GM23248 (cell line): ENCODE measurements around the gene TSHZ2. TPM values are rescaled to one million over a fixed set of nuclear protein-coding genes. Genes with fewer than 3 reads are reported as not detected.

Experiments used
- DNase-seq: peaks from one replicate; pipeline ENCODE4 v3.0.0-alpha.2; 2015
- H2AFZ ChIP-seq: fragments of 200-600 bp; sonication (generic); 2 replicates; pipeline ENCODE4 v1.6.1; 2016; ENCODE audit warnings: antibody characterized with exemption
- H3F3A ChIP-seq: fragments of 200-600 bp; sonication (generic); 2 replicates; pipeline ENCODE4 v1.6.1; 2016; ENCODE audit warnings: mild to moderate bottlenecking, antibody characterized with exemption, mixed run types; ENCODE audit not compliant: insufficient read depth
- H3K27ac ChIP-seq: fragments of 200-600 bp; sonication (generic); 2 replicates; pipeline ENCODE4 v1.5.1; 2016; ENCODE audit warnings: mild to moderate bottlenecking
- H3K27me3 ChIP-seq: fragments of 200-600 bp; sonication (generic); replicated peaks from 2 replicates; pipeline ENCODE4 v1.6.1; 2016; ENCODE audit warnings: mild to moderate bottlenecking; ENCODE audit not compliant: insufficient read depth
- H3K36me3 ChIP-seq: fragments of 200-600 bp; sonication (generic); 2 replicates; pipeline ENCODE4 v1.6.1; 2016; ENCODE audit warnings: low read depth, mild to moderate bottlenecking
- H3K4me1 ChIP-seq: fragments of 200-600 bp; sonication (generic); 2 replicates; pipeline ENCODE4 v1.6.1; 2016; ENCODE audit warnings: mild to moderate bottlenecking; ENCODE audit not compliant: insufficient read depth
- H3K4me2 ChIP-seq: fragments of 200-600 bp; sonication (generic); one replicate; pipeline ENCODE4 v1.6.1; 2016; ENCODE audit warnings: mild to moderate bottlenecking; ENCODE audit not compliant: unreplicated experiment
- H3K4me3 ChIP-seq: fragments of 200-600 bp; sonication (generic); 2 replicates; pipeline ENCODE4 v1.5.1; 2016; ENCODE audit warnings: mild to moderate bottlenecking
- H3K79me2 ChIP-seq: fragments of 200-600 bp; sonication (generic); 2 replicates; pipeline ENCODE4 v1.6.1; 2016; ENCODE audit warnings: mild to moderate bottlenecking; ENCODE audit not compliant: insufficient read depth
- H3K9ac ChIP-seq: fragments of 200-600 bp; sonication (generic); 2 replicates; pipeline ENCODE4 v1.6.1; 2016; ENCODE audit warnings: mild to moderate bottlenecking
- H3K9me2 ChIP-seq: fragments of 200-600 bp; sonication (generic); 2 replicates; pipeline ENCODE4 v1.6.1; 2016; ENCODE audit warnings: mixed run types, mild to moderate bottlenecking, moderate library complexity; ENCODE audit not compliant: insufficient read depth
- H3K9me3 ChIP-seq: fragments of 200-600 bp; sonication (generic); one replicate; pipeline ENCODE4 v1.6.1; 2017; ENCODE audit warnings: low read depth
- H4K20me1 ChIP-seq: fragments of 200-600 bp; sonication (generic); 2 replicates; pipeline ENCODE4 v1.6.0; 2016; ENCODE audit not compliant: insufficient read depth
- EZH2 ChIP-seq: fragments of 200-600 bp; sonication (generic); IDR thresholded peaks from 2 replicates; pipeline ENCODE4 v1.6.1; 2018; ENCODE audit warnings: antibody characterized with exemption, mild to moderate bottlenecking; ENCODE audit not compliant: insufficient read depth, poor library complexity, severe bottlenecking
- EZH2phosphoT487 ChIP-seq: fragments of 200-600 bp; sonication (generic); IDR thresholded peaks from 2 replicates; pipeline ENCODE4 v1.6.1; 2018; ENCODE audit warnings: antibody characterized with exemption, moderate library complexity, mild to moderate bottlenecking, low read depth; ENCODE audit not compliant: insufficient read depth
- WGBS, 2 experiments: methylation state at CpG; one replicate each; pipeline ENCODE4 v1.1.6; 2015 to 2017; ENCODE audit warnings: low lambda C conversion rate in 2 of 2, low coverage in 1 of 2; ENCODE audit errors: missing lambda C conversion rate in 2 of 2; 5-methylcytosine and 5-hydroxymethylcytosine counted together
- in situ Hi-C: fragments of 300-500 bp; cut with MboI; formaldehyde crosslinking; loops from 2 replicates; pipeline ENCODE4 v1.15.0; 2020
- polyA plus RNA-seq: library from polyadenylated mRNA; unstranded; fragments of >200 nt; fragmentation: Nextera tagmentation; extraction: Ambion mirVana; gene quantifications from 2 replicates; pipeline ENCODE4 v1.2.1, GENCODE V29; 2016
- total RNA-seq: library from RNA; depleted of rRNA; stranded (reverse); fragments of >200 nt; shearing (Covaris generic); gene quantifications from 2 replicates; pipeline ENCODE4 v1.2.3, GENCODE V29; 2014

The TSHZ2 gene
- total and polyA plus RNA-seq, 2 experiments from 2014 or later: 4.5 to 13.4 TPM

DNA sequence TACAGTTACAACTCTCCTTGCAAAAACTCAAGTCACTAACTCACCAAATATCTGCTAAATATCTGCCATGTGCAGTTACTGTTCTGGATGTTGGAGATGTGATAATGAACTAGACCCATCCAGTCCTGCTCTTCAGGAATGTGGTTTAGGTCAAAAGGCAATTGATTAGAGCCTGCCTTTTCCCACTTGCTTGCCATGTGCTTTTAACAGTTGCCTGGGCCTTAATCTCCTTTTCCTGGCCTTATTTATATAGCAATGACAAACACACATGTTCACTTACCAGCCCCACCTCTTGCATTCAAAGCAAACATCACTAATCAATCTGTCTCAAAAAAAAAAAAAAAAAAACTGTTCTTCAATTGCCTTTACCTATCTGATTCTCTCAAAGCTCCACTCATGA is 422.3 kb downstream of the TSHZ2 start:
- Histone ChIP-seq H3K4me1 (no peaks in the 10 kb centered on the region), H3K79me2 (no peaks in the 10 kb centered on the region), H3K4me2 (no peak overlapping the region), H4K20me1 (no peaks in the 10 kb centered on the region), H3K9ac (no peak overlapping the region), H2AFZ (no peak overlapping the region), H3K27me3 (no peaks in the 10 kb centered on the region), H3K9me2 (no peaks in the 10 kb centered on the region), H3K9me3 (no peaks in the 10 kb centered on the region), H3F3A (no peaks in the 10 kb centered on the region), H3K4me3 (no peak overlapping the region), H3K27ac (no peak overlapping the region), H3K36me3 (no peaks in the 10 kb centered on the region)
- no peak for TF ChIP-seq EZH2phosphoT487
- no peak for TF ChIP-seq EZH2
- DNase-seq: no peak
- in situ Hi-C loops: no loop called here

DNA sequence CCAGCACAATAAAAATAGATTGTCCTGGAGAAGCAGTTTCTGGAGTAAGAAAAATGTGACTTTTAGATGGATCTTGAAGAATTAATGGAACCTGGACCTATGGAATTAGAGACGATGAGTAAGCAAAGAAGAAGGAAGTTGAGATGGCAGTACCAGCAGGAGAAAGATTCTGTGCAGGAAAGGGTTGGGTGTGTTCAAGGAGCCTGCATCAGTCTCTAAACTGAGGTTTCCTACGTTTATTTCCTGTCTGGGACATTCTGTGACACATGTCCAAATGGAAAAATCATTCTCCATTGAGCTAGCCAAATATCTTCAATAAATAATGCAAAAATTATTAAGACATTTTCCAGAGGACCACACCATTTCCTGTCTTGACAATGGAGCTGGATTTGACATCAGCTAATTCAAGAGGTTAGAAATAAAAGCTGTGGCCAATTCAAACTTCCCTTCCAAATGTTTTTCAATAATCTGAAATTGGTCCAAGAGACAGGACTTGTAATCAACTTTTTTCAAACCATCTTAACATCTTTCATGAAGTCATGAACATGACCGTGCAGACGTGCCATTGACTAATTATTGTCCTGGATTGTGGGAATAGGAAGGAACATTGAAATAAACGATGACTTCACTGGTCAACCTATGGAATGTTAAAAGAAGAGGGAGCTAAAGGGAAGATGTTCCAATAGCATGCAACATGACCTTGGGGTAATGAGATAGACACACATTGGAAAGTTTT is 423.2 kb downstream of the TSHZ2 start:
- Histone ChIP-seq H3K4me2 (no peak overlapping the region), H2AFZ (no peak overlapping the region), H3K36me3 (no peaks in the 10 kb centered on the region), H3K4me1 (no peaks in the 10 kb centered on the region), H3K4me3 (no peak overlapping the region), H3K27me3 (no peaks in the 10 kb centered on the region), H3F3A (no peaks in the 10 kb centered on the region), H4K20me1 (no peaks in the 10 kb centered on the region), H3K79me2 (no peaks in the 10 kb centered on the region), H3K9me3 (no peaks in the 10 kb centered on the region), H3K9me2 (no peaks in the 10 kb centered on the region), H3K27ac (no peak overlapping the region), H3K9ac (no peak overlapping the region)
- TF ChIP-seq EZH2 (no peak), EZH2phosphoT487 (no peak)
- in situ Hi-C loops: no loop called here
- DNase-seq: no peak
- 24 to 29% methylated on average over 5 of the region's 5 CpGs for WGBS, 2 experiments

DNA sequence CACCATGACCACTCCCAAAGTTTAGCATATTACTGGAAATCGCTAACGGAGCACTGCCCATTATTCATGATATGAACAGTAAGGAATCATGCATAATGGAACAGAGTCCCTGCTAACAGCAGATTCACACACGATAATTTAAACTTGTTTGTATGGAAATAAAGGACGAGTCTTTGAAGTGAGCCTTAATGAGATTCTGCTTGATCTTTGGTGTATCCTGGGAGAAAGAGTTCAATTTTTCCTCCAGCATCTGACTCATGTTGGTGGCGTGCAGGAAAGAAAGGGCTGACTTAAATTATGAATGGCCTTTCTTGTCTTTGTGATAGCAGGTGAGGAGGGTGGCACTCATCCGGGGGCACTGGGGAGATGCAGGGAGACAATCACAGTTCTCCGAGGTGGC is 426.9 kb downstream of the TSHZ2 start:
- H3K79me2 ChIP-seq: no peaks in the 10 kb centered on the region
- DNase-seq: no peak
- H3K9ac ChIP-seq: no peak overlapping the region

DNA sequence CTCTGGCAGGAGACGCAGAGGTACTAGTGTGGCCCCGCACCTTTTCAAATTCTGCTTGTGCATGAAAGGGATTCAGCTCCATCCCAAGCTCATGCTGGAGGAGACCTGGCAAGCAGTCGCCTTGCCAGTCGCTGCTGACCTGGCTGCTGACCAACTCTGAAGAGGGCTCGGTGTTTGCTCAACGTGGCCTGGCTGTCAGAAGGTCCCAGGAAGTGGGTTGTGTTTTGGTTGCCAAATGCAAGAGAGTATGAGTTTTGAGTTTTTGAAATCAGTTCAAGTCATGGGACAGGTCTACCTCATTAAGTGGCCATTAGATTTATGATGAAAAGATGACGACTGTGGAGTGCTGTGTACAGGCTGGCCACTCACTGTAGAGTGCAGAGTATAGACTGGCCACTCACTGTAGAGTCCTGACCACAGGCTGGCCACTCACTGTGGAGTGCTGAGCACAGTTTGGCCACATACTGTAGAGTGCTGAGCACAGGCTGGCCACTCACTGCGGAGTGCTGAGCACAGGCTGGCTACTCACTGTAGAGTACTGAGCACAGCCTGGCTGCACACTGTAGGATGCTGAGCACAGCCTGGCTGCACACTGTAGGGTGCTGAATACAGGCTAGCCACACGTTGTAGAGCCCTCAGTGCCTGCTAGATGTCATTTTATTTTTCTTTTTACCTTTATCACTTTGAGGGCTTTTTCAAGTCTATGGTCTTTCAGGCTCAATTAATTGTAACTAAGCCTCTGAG is 427.6 kb downstream of the TSHZ2 start:
- Histone ChIP-seq H3K4me3 (no peak overlapping the region), H3K36me3 (no peaks in the 10 kb centered on the region), H3K27ac (no peak overlapping the region), H2AFZ (no peak overlapping the region), H3K9me3 (no peaks in the 10 kb centered on the region), H3F3A (no peaks in the 10 kb centered on the region), H3K79me2 (no peaks in the 10 kb centered on the region), H3K9me2 (no peaks in the 10 kb centered on the region), H4K20me1 (no peaks in the 10 kb centered on the region), H3K27me3 (no peaks in the 10 kb centered on the region), H3K4me2 (no peak overlapping the region), H3K9ac (no peak overlapping the region), H3K4me1 (no peaks in the 10 kb centered on the region)
- no peak for TF ChIP-seq EZH2phosphoT487
- no peak for TF ChIP-seq EZH2
- 63 to 71% methylated on average over 9 of the region's 9 CpGs for WGBS, 2 experiments
- in situ Hi-C loops: no loop called here
- no peak for DNase-seq

More for the DNA sequence above, 426.9 kb downstream of the TSHZ2 start:
- no peaks in the 10 kb centered on the region for H3K27me3 ChIP-seq
- 86 to 89% methylated on average over 7 of the region's 7 CpGs for WGBS, 2 experiments
- no peak overlapping the region for H2AFZ ChIP-seq
- no peaks in the 10 kb centered on the region for H3K4me1 ChIP-seq
- no peaks in the 10 kb centered on the region for H3K9me2 ChIP-seq
- H3K27ac ChIP-seq: no peak overlapping the region
- no peak for TF ChIP-seq EZH2phosphoT487
- TF ChIP-seq EZH2: no peak
- H3K36me3 ChIP-seq: no peaks in the 10 kb centered on the region
- no peaks in the 10 kb centered on the region for H4K20me1 ChIP-seq
- H3F3A ChIP-seq: no peaks in the 10 kb centered on the region
- in situ Hi-C loops: no loop called here
- H3K4me2 ChIP-seq: no peak overlapping the region
- H3K4me3 ChIP-seq: no peak overlapping the region
- H3K9me3 ChIP-seq: no peaks in the 10 kb centered on the region
